Smooth muscle cell (in vitro differentiated cells): ENCODE data around the gene ZBTB24. TPM values are rescaled to one million over a fixed set of nuclear protein-coding genes. Genes with fewer than 3 reads are reported as not detected.

Experiments
- DNase-seq: peaks from one replicate; lab custom pipeline; 2025; ENCODE audit not compliant: unreplicated experiment; lab: John Stamatoyannopoulos, UW
- H2AFZ ChIP-seq: fragments of 200-600 bp; sonication (generic); 2 replicates; pipeline ENCODE4 v1.6.0; 2016; ENCODE audit warnings: antibody characterized with exemption, low read depth, mild to moderate bottlenecking
- H3F3A ChIP-seq: fragments of 200-600 bp; sonication (generic); 2 replicates; pipeline ENCODE4 v1.6.0; 2017; ENCODE audit warnings: antibody characterized with exemption, low read depth
- H3K27ac ChIP-seq: fragments of 200-600 bp; sonication (generic); 2 replicates; pipeline ENCODE4 v1.5.1; 2016; ENCODE audit warnings: low read depth, mild to moderate bottlenecking
- H3K27me3 ChIP-seq: fragments of 200-600 bp; sonication (generic); 2 replicates; pipeline ENCODE4 v1.6.1; 2016; ENCODE audit warnings: low read depth, mild to moderate bottlenecking
- H3K36me3 ChIP-seq: fragments of 200-600 bp; sonication (generic); 2 replicates; pipeline ENCODE4 v1.5.1; 2016; ENCODE audit warnings: low read depth
- H3K4me1 ChIP-seq: fragments of 200-600 bp; sonication (generic); 2 replicates; pipeline ENCODE4 v1.5.1; 2016; ENCODE audit warnings: low read depth
- H3K4me2 ChIP-seq: fragments of 200-600 bp; sonication (generic); 2 replicates; pipeline ENCODE4 v1.6.0; 2016; ENCODE audit warnings: mild to moderate bottlenecking
- H3K4me3 ChIP-seq: fragments of 200-600 bp; sonication (generic); 2 replicates; pipeline ENCODE4 v1.5.1; 2016; ENCODE audit warnings: mild to moderate bottlenecking
- H3K79me2 ChIP-seq: fragments of 200-600 bp; sonication (generic); 2 replicates; pipeline ENCODE4 v1.6.0; 2016; ENCODE audit warnings: low read depth, mild to moderate bottlenecking
- H3K9ac ChIP-seq: fragments of 200-600 bp; sonication (generic); 2 replicates; pipeline ENCODE4 v1.6.0; 2016; ENCODE audit warnings: low read depth
- H3K9me3 ChIP-seq: fragments of 200-600 bp; sonication (generic); replicated peaks from 2 replicates; pipeline ENCODE4 v1.5.1; 2016; ENCODE audit warnings: low read depth
- H4K20me1 ChIP-seq: fragments of 200-600 bp; sonication (generic); 2 replicates; pipeline ENCODE4 v1.6.0; 2016; ENCODE audit warnings: low read depth
- CTCF ChIP-seq: fragments of 200-600 bp; sonication (generic); IDR thresholded peaks from 2 replicates; pipeline ENCODE4 v1.5.1; 2017; ENCODE audit warnings: borderline replicate concordance, mild to moderate bottlenecking, antibody characterized with exemption; ENCODE audit not compliant: insufficient read depth, poor library complexity, severe bottlenecking
- WGBS: methylation state at CpG from one replicate; pipeline ENCODE4 v1.1.7; 2016; ENCODE audit warnings: low lambda C conversion rate; 5-methylcytosine and 5-hydroxymethylcytosine counted together
- polyA plus RNA-seq: library from polyadenylated mRNA; unstranded; fragments of >200 nt; fragmentation: Nextera tagmentation; extraction: Ambion mirVana; gene quantifications from 2 replicates; pipeline ENCODE4 v1.2.1, GENCODE V29; 2016
- total RNA-seq: library from RNA; depleted of rRNA; stranded (reverse); fragments of >200 nt; gene quantifications from 2 replicates; pipeline ENCODE4 v1.2.3, GENCODE V29; 2014

The ZBTB24 gene
- total and polyA plus RNA-seq, 2 experiments from 2014 or later: 1.3 to 6.6 TPM

DNA sequence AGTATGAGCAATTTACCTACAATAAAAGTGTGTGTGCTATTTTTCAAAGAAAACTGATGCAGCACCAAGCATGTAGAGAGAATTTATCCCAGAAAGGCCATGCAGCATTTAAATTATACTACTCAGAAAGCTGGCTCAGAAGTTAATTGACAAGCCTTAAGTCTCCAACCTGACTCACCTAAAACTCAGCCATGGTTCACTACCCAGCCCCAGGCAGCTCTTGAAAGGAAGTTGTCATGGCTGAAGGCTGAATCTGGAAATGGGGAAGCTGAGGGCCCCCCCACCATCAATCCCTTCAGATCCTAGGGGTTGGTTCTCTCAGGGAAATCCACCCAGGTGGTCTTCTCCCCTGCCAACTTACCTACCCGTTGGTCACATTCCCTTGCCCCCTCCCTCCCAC, 62.3 kb downstream of the ZBTB24 start:
- WGBS: 86% methylated on average over 1 of the region's 1 CpG
- H3K79me2 ChIP-seq: no peaks in the 10 kb centered on the region
- no peak for DNase-seq
- H3K4me3 ChIP-seq: no peak overlapping the region
- no peak overlapping the region for H2AFZ ChIP-seq
- no peaks in the 10 kb centered on the region for H3K36me3 ChIP-seq
- no peaks in the 10 kb centered on the region for H3K4me1 ChIP-seq
- TF ChIP-seq CTCF: no peak
- H3K27ac ChIP-seq: no peak overlapping the region
- H3K9me3 ChIP-seq: no peaks in the 10 kb centered on the region
- no peaks in the 10 kb centered on the region for H4K20me1 ChIP-seq
- no peak overlapping the region for H3K9ac ChIP-seq
- H3K27me3 ChIP-seq: no peaks in the 10 kb centered on the region
- no peak overlapping the region for H3K4me2 ChIP-seq
- H3F3A ChIP-seq: no peaks in the 10 kb centered on the region

GRCh38 chr6:109417646-109418045, 65.4 kb downstream of the ZBTB24 start:
- Histone ChIP-seq H3K4me1 (no peaks in the 10 kb centered on the region), H3K9ac (no peak overlapping the region), H3K9me3 (no peaks in the 10 kb centered on the region), H3K27ac (no peak overlapping the region), H4K20me1 (no peaks in the 10 kb centered on the region), H3K36me3 (no peaks in the 10 kb centered on the region), H3K4me2 (no peak overlapping the region), H3F3A (no peaks in the 10 kb centered on the region), H3K79me2 (no peaks in the 10 kb centered on the region), H2AFZ (no peak overlapping the region), H3K27me3 (no peaks in the 10 kb centered on the region), H3K4me3 (no peak overlapping the region)
- DNase-seq: no peak
- whole genome bisulfite sequencing: 93% methylated on average over 4 of the region's 4 CpGs
- TF ChIP-seq CTCF: no peak

Other genes with a start within 250 kb of the ZBTB24 start
- 495 and 529 TPM in 2 replicates for gene CD164, start 100.8 kb downstream of the ZBTB24 start, total RNA-seq
- 272 and 305 TPM in 2 replicates for gene CD164, start 100.8 kb downstream of the ZBTB24 start, polyA plus RNA-seq
- gene PPIL6, start 42.6 kb downstream of the ZBTB24 start, total RNA-seq: 0.81 and 1.7 TPM in 2 replicates
- 0.95 and 1.3 TPM in 2 replicates for gene PPIL6, start 42.6 kb downstream of the ZBTB24 start, polyA plus RNA-seq
- gene SMPD2, start 42.5 kb downstream of the ZBTB24 start, total RNA-seq: 1.4 and 8.2 TPM in 2 replicates
- 6.4 and 6.9 TPM in 2 replicates for gene SMPD2, start 42.5 kb downstream of the ZBTB24 start, polyA plus RNA-seq
- 14.8 and 20.8 TPM in 2 replicates for gene MICAL1, start 27.4 kb downstream of the ZBTB24 start, total RNA-seq
- gene MICAL1, start 27.4 kb downstream of the ZBTB24 start, polyA plus RNA-seq: 13.3 and 22.1 TPM in 2 replicates
- 3.8 and 7.2 TPM in 2 replicates for gene AK9, start 208.0 kb upstream of the ZBTB24 start, total RNA-seq
- gene AK9, start 208.0 kb upstream of the ZBTB24 start, polyA plus RNA-seq: 1.9 and 2.0 TPM in 2 replicates
- 12.4 and 32.8 TPM in 2 replicates for gene FIG4, start 208.1 kb upstream of the ZBTB24 start, total RNA-seq
- gene FIG4, start 208.1 kb upstream of the ZBTB24 start, polyA plus RNA-seq: 11.2 and 12.1 TPM in 2 replicates